ENCODE results near the gene COL18A1.

- TF ChIP-seq CTCF (IDR thresholded peaks at IDR 0.05) (no peak), EP300 (IDR thresholded peaks at IDR 0.05) (no peak)
Measured at GRCh38 chr21:45534636-45535331, 129.8 kb downstream of the COL18A1 start.

Data from sigmoid colon (tissue), 4 donors.